Measurements from ENCODE around the gene WDR62.

Gene WDR62

GRCh38 chr19:36141039-36141927 lies 86.6 kb downstream of the WDR62 start:
- peak; percentile 88 for DNase-seq (ENCODE audit: low read depth)

GRCh38 chr19:36142046-36142445 lies 87.3 kb downstream of the WDR62 start:
- DNase-seq (ENCODE audit: low read depth) = no peak

DNA sequence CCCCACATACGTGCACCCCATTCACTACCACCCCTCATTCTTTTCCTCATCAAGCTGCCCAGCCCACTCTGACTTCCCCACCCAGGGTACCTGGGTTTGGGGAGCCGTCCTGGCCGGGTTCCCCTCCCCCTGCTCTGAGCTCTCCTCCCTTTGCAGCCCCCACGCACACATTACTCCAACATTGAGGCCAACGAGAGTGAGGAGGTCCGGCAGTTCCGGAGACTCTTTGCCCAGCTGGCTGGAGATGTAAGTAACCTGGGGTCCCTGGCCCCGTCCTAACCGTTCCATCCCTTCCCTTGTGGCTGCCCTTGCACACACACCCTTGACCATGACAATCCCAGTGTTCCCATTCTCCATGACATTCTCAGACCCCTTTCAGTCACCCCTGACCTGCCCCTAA lies 87.8 kb downstream of the WDR62 start:
- DNase-seq (ENCODE audit: low read depth) = no peak

DNA sequence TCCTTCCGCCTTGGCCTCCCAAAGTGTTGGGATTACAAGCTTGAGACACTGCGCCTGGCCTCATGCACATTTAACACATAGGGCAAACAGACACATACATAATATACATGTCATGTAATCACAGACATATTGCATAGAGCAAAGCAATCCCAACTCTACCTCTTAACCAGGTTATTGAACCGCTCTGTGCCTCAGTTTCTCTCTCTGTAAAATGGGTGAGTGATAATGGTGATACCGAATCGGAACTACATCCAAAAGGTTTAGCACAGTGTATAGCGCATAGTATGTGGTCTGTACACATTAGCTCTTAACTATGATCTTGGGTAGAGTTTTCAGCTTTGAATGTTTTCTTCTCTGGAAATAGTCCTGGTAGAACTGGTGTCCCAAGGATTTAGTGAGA lies 89.9 kb downstream of the WDR62 start:
- no peak for DNase-seq (ENCODE audit: low read depth)

DNA sequence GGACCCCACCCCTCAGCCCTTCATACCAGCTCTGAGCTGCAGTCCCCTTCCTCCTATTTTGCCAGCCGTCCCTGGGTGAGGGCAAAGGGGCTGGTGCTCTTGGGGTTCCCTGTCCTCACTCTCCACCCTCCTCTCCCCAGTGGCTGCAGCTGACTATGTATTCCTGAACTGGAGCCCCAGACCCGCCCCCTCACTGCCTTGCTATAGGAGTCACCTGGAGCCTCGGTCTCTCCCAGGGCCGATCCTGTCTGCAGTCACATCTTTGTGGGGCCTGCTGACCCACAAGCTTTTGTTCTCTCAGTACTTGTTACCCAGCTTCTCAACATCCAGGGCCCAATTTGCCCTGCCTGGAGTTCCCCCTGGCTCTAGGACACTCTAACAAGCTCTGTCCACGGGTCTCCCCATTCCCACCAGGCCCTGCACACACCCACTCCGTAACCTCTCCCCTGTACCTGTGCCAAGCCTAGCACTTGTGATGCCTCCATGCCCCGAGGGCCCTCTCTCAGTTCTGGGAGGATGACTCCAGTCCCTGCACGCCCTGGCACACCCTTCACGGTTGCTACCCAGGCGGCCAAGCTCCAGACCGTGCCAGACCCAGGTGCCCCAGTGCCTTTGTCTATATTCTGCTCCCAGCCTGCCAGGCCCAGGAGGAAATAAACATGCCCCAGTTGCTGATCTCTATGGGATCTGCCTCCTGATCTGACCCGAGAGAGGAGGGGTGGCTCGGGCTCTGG lies 95.1 kb downstream of the WDR62 start:
- DNase-seq (ENCODE audit: low read depth) = no peak

- DNase-seq (ENCODE audit: low read depth) = no peak
Measured at GRCh38 chr19:36150586-36150985, 95.9 kb downstream of the WDR62 start.

- no peak for DNase-seq (ENCODE audit: low read depth)
Measured at GRCh38 chr19:36151144-36152018, 96.7 kb downstream of the WDR62 start.

GRCh38 chr19:36152019-36152351 lies 97.3 kb downstream of the WDR62 start:
- no peak for DNase-seq (ENCODE audit: low read depth)

GRCh38 chr19:36152352-36153091 lies 97.8 kb downstream of the WDR62 start, which contains the start of gene COX7A1:
TSS of gene COX7A1 (minus strand) at chr19:36152447. CDS start at chr19:36152407, 40 bp downstream.
- DNase-seq (ENCODE audit: low read depth) = no peak

DNA sequence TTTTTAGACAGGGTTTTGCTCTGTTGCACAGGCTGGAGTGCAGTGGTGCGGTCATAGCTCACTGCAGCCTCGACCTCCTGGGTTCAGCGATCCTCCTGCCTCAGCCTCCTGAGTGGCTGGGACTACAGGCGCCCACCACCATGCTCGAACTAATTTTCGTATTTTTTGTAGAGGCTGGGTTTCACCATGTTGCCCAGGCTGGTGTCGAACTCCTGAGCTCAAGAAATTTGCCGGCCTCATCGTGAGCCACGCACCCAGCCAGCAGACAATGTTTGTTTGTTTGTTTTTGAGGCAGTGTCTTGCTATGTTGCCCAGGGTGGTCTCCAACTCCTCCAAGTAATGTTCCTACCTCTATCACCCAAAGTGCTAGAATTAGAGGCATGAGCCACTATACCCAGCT lies 98.4 kb downstream of the WDR62 start:
- no peak for DNase-seq (ENCODE audit: low read depth)
